K562 (cell line): ENCODE measurements around the gene CENPN. TPM values are rescaled to one million over a fixed set of nuclear protein-coding genes. Genes with fewer than 3 reads are reported as not detected.

Experiments
- BACH1 ChIP-seq: fragments of 200-800 bp; sonication (Bioruptor generic); IDR thresholded peaks from 2 replicates; pipeline ENCODE4 v1.6.1; 2016; ENCODE audit warnings: missing genetic modification characterization, missing compliant biosample characterization
- CAMTA2 ChIP-seq: fragments of 250-450 bp; sonication (Bioruptor Pico); conservative IDR thresholded peaks from 2 replicates; pipeline ENCODE4 v1.5.1; 2022
- CHD4 ChIP-seq: fragments of 200-600 bp; sonication (generic); IDR thresholded peaks from 3 replicates; pipeline ENCODE4 v1.6.1; 2012; ENCODE audit warnings: low read depth, mild to moderate bottlenecking, mixed read lengths, low read length, inconsistent platforms; ENCODE audit not compliant: insufficient read depth, insufficient replicate concordance, poor library complexity, severe bottlenecking
- GATAD2A ChIP-seq: fragments of 450-650 bp; IDR thresholded peaks from 2 replicates; pipeline ENCODE4 v1.6.1; 2017
- KAT8 ChIP-seq: fragments of 450-650 bp; IDR thresholded peaks from 2 replicates; pipeline ENCODE4 v1.6.1; 2016; ENCODE audit warnings: low read depth, mild to moderate bottlenecking
- KLF1 ChIP-seq: fragments of 450-650 bp; IDR thresholded peaks from 2 replicates; pipeline ENCODE4 v1.6.1; 2016; ENCODE audit warnings: missing genetic modification characterization, missing compliant biosample characterization
- MYC ChIP-seq, 2 experiments: fragments of 250-450 bp in 1 of 2; sonication (Bioruptor Pico) in 1 of 2; IDR thresholded peaks; 2 replicates each; pipeline versions ENCODE4 v1.5.1 to v1.6.1; 2012 to 2021; ENCODE audit warnings: low read depth in 2 of 2, borderline replicate concordance in 1 of 2, improper control_type of control experiment in 1 of 2, low read length in 1 of 2, mild to moderate bottlenecking in 1 of 2, moderate library complexity in 1 of 2
- NFIX ChIP-seq: fragments of 250-450 bp; sonication (Bioruptor Pico); IDR thresholded peaks from 2 replicates; pipeline ENCODE4 v1.4.0; 2020; ENCODE audit warnings: low read depth, mild to moderate bottlenecking, moderate library complexity
- POLR2A ChIP-seq: fragments of 450-650 bp; conservative IDR thresholded peaks from 2 replicates; pipeline ENCODE4 v1.6.1; 2016
- POLR2G ChIP-seq: fragments of 200-400 bp; formaldehyde crosslinking; IDR thresholded peaks from 2 replicates; pipeline ENCODE4 v1.6.1; 2017; ENCODE audit warnings: low read depth, mild to moderate bottlenecking, antibody characterized with exemption, low read length, moderate library complexity
- SAP30 ChIP-seq: fragments of 200-600 bp; sonication (generic); IDR thresholded peaks from 2 replicates; pipeline ENCODE4 v1.6.1; 2012; ENCODE audit warnings: borderline replicate concordance, low read depth, mild to moderate bottlenecking, moderate library complexity, low read length, control low read depth, inconsistent platforms; ENCODE audit not compliant: insufficient read depth, poor library complexity, severe bottlenecking
- SLC30A9 ChIP-seq: fragments of 250-450 bp; sonication (Bioruptor Pico); IDR thresholded peaks from 2 replicates; pipeline ENCODE4 v1.8.0; 2022; ENCODE audit warnings: mild to moderate bottlenecking, moderate library complexity
- SMC3 ChIP-seq: conservative IDR thresholded peaks from 2 replicates; pipeline ENCODE4 v1.6.1; 2011; ENCODE audit warnings: low read depth, low read length, improper control_type of control experiment; ENCODE audit not compliant: insufficient read depth
- XRCC5 ChIP-seq: fragments of 200-400 bp; formaldehyde crosslinking; IDR thresholded peaks from 2 replicates; pipeline ENCODE4 v1.6.1; 2017; ENCODE audit warnings: low read depth, mild to moderate bottlenecking, low read length
- ZBED1 ChIP-seq: IDR thresholded peaks from 2 replicates; pipeline ENCODE4 v1.6.1; 2014
- ZNF124 ChIP-seq: sonication (generic); formaldehyde crosslinking; IDR thresholded peaks from 2 replicates; pipeline ENCODE4 v1.8.1; 2022; ENCODE audit warnings: missing genetic modification reagents
- ZNF140 ChIP-seq: fragments of 250-450 bp; sonication (Bioruptor Pico); IDR thresholded peaks from 2 replicates; pipeline ENCODE4 v1.8.0; 2021; ENCODE audit warnings: moderate library complexity, mild to moderate bottlenecking, inconsistent platforms
- ZNF23 ChIP-seq: fragments of 250-450 bp; sonication (Bioruptor Pico); IDR thresholded peaks from 2 replicates; pipeline ENCODE4 v1.4.0; 2020; ENCODE audit warnings: mild to moderate bottlenecking
- ZNF24 ChIP-seq: fragments of 450-650 bp; IDR thresholded peaks from 2 replicates; pipeline ENCODE4 v1.6.1; 2016
- ZNF431 ChIP-seq: sonication (generic); formaldehyde crosslinking; IDR thresholded peaks from 2 replicates; pipeline ENCODE4 v1.8.0; 2022; ENCODE audit warnings: mild to moderate bottlenecking, missing genetic modification reagents
- ZNF444 ChIP-seq: fragments of 250-450 bp; sonication (Bioruptor Pico); IDR thresholded peaks from 2 replicates; pipeline ENCODE4 v1.4.0; 2020; ENCODE audit warnings: mild to moderate bottlenecking, moderate library complexity
- ZNF764 ChIP-seq: fragments of 250-450 bp; sonication (Bioruptor Pico); IDR thresholded peaks from 2 replicates; pipeline ENCODE4 v1.4.0; 2020; ENCODE audit warnings: low read depth, mild to moderate bottlenecking, moderate library complexity
- ZSCAN29 ChIP-seq: fragments of 450-650 bp; IDR thresholded peaks from 2 replicates; pipeline ENCODE4 v1.6.1; 2017
- polyA plus RNA-seq, 8 experiments: library from polyadenylated mRNA; depleted of rRNA in 4 of 8; stranded (reverse) in 5 of 8; unstranded in 3 of 8; fragments of >200 nt; fragmentation: Nextera tagmentation in 2 of 8; fragmentation: Illumina TruSeq in 1 of 8; extraction: Ambion mirVana in 2 of 8; extraction: Trizol in 1 of 8; gene quantifications; 2 replicates each; pipeline versions ENCODE4 v1.2.1 to v1.2.3, GENCODE V29; 2011 to 2014; ENCODE audit warnings: inconsistent platforms in 1 of 8, missing spikeins in 1 of 8
- total RNA-seq, 7 experiments: library from RNA; depleted of rRNA in 6 of 7; stranded (reverse); fragments of >200 nt in 6 of 7; fragmentation: Illumina TruSeq in 2 of 7; extraction: Trizol in 2 of 7; gene quantifications; 2 replicates each; pipeline versions ENCODE4 v1.2.1 to v1.2.3, GENCODE V29; 2011 to 2021; ENCODE audit warnings: low replicate concordance in 1 of 7
- TF ChIP-seq, protein P1 (sequence below): sonication (generic); formaldehyde crosslinking; IDR thresholded peaks from 2 replicates; pipeline ENCODE4 v1.8.1; 2023; ENCODE audit warnings: mild to moderate bottlenecking, missing genetic modification reagents
- TF ChIP-seq, protein P2 (sequence below): fragments of 450-650 bp; IDR thresholded peaks from 2 replicates; pipeline ENCODE4 v1.6.1; 2017; ENCODE audit warnings: mild to moderate bottlenecking, moderate library complexity

Gene CENPN
- total and polyA plus RNA-seq, 9 of the 15 experiments (the other 6 are each of a cell fraction or from before 2014, with no cell fraction given) = 92.3 to 384 (median 140) TPM

DNA sequence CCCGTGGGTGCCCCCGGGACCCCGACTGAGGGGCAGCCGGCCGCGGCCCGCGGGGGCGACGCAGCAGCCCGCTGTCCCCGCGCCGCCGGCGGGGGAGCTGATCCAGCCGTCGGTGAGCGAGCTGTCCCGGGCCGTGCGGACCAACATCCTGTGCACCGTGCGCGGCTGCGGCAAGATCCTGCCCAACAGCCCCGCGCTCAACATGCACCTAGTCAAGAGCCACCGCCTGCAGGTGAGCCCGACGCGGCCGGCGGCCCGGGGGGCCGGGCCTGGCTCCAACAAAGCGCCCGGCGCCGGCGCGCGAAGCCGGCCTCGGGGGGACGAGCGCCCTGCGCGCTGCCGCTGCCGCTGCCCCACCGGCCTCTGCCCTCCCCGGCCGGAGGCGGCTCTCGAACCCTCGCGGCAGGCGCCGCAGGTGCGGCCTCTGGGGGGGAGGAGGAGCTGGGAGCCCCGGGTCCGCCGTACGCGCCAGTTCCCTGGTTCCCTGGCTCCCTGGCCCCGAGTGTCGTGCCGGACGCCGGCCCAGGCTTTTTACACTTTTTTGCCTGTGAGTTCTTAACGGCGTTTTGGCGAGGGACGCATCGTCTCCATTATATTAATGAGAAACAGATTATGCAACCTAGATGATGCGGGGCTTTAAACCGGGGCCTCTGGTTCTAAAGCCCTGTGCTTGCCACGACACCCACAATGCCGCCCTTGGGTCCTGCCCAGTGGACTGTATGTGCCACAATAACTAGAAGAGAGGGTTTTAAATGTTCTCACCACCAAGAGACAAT is 29.1 kb downstream of the CENPN start (continued):
- TF ChIP-seq, protein P1, sequence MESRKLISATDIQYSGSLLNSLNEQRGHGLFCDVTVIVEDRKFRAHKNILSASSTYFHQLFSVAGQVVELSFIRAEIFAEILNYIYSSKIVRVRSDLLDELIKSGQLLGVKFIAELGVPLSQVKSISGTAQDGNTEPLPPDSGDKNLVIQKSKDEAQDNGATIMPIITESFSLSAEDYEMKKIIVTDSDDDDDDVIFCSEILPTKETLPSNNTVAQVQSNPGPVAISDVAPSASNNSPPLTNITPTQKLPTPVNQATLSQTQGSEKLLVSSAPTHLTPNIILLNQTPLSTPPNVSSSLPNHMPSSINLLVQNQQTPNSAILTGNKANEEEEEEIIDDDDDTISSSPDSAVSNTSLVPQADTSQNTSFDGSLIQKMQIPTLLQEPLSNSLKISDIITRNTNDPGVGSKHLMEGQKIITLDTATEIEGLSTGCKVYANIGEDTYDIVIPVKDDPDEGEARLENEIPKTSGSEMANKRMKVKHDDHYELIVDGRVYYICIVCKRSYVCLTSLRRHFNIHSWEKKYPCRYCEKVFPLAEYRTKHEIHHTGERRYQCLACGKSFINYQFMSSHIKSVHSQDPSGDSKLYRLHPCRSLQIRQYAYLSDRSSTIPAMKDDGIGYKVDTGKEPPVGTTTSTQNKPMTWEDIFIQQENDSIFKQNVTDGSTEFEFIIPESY (CRISPR knock-in tag) = no peak
- TF ChIP-seq, protein P2, sequence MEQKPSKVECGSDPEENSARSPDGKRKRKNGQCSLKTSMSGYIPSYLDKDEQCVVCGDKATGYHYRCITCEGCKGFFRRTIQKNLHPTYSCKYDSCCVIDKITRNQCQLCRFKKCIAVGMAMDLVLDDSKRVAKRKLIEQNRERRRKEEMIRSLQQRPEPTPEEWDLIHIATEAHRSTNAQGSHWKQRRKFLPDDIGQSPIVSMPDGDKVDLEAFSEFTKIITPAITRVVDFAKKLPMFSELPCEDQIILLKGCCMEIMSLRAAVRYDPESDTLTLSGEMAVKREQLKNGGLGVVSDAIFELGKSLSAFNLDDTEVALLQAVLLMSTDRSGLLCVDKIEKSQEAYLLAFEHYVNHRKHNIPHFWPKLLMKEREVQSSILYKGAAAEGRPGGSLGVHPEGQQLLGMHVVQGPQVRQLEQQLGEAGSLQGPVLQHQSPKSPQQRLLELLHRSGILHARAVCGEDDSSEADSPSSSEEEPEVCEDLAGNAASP = no peak
- TF ChIP-seq ZNF140 (CRISPR knock-in tag) = no peak
- TF ChIP-seq SAP30 = peak; percentile 67
- TF ChIP-seq POLR2G = peak; percentile 74
- no peak for TF ChIP-seq ZNF431
- TF ChIP-seq CHD4 = no peak
- no peak for TF ChIP-seq SMC3
- no peak for TF ChIP-seq ZNF124 (CRISPR knock-in tag)
- no peak for TF ChIP-seq GATAD2A
- no peak for TF ChIP-seq ZNF24
- TF ChIP-seq CAMTA2 (CRISPR knock-in tag) = no peak
- TF ChIP-seq XRCC5 = no peak
- TF ChIP-seq ZNF764 = no peak
- no peak for TF ChIP-seq ZBED1
- no peak for TF ChIP-seq SLC30A9
- TF ChIP-seq KLF1 = no peak
- TF ChIP-seq BACH1 = no peak
- no peak for TF ChIP-seq NFIX (CRISPR knock-in tag)
- TF ChIP-seq ZSCAN29 = no peak
- TF ChIP-seq POLR2A = no peak
- no peak for TF ChIP-seq ZNF444
- no peak for TF ChIP-seq ZNF23 (CRISPR knock-in tag)
- TF ChIP-seq KAT8 = no peak
- TF ChIP-seq MYC (IDR thresholded peaks at IDR 0.05; ENCODE audit: low read depth, low read length) = peak; percentile 28; the same call in 1 of the 2 replicates
- no peak for TF ChIP-seq MYC (CRISPR knock-in tag; IDR thresholded peaks at IDR 0.05; ENCODE audit: borderline replicate concordance, low read depth)
